HepG2 (cell line): ENCODE data around the gene MAP3K8. TPM values are rescaled to one million over a fixed set of nuclear protein-coding genes. Genes with fewer than 3 reads are reported as not detected.

Experiments used
- NONO ChIP-seq, 2 experiments: fragments of 450-650 bp in 1 of 2; sonication (generic) in 1 of 2; formaldehyde crosslinking in 1 of 2; IDR thresholded peaks in 1 of 2; conservative IDR thresholded peaks in 1 of 2; 2 replicates each; pipeline versions ENCODE4 v1.6.1 to v1.8.0; 2017 to 2022; ENCODE audit warnings: mild to moderate bottlenecking in 1 of 2, missing genetic modification reagents in 1 of 2, moderate library complexity in 1 of 2
- NR2F1 ChIP-seq, 2 experiments: fragments of 450-650 bp in 1 of 2; formaldehyde crosslinking in 1 of 2; IDR thresholded peaks; 2 replicates each; pipeline versions ENCODE4 v1.5.0 to v1.6.1; 2016 to 2020; ENCODE audit warnings: mild to moderate bottlenecking in 1 of 2, missing compliant biosample characterization in 1 of 2, missing genetic modification reagents in 1 of 2, moderate library complexity in 1 of 2
- SAP130 ChIP-seq: IDR thresholded peaks from 2 replicates; pipeline ENCODE4 v1.6.1; 2016; ENCODE audit warnings: low read depth
- SUZ12 ChIP-seq: fragments of 150-350 bp; IDR thresholded peaks from 2 replicates; pipeline ENCODE4 v1.6.1; 2014; ENCODE audit warnings: low read depth, low read length
- ZNF121 ChIP-seq: sonication (generic); formaldehyde crosslinking; IDR thresholded peaks from 2 replicates; pipeline ENCODE4 v1.5.0; 2020; ENCODE audit warnings: mild to moderate bottlenecking, missing genetic modification reagents
- ZNF225 ChIP-seq: sonication (generic); formaldehyde crosslinking; IDR thresholded peaks from 2 replicates; pipeline ENCODE4 v1.4.0; 2020; ENCODE audit warnings: mild to moderate bottlenecking, missing genetic modification reagents
- ZNF331 ChIP-seq: sonication (generic); formaldehyde crosslinking; IDR thresholded peaks from 2 replicates; pipeline ENCODE4 v1.4.0; 2020; ENCODE audit warnings: missing genetic modification reagents
- ZNF616 ChIP-seq: sonication (generic); formaldehyde crosslinking; IDR thresholded peaks from 2 replicates; pipeline ENCODE4 v1.5.0; 2020; ENCODE audit warnings: low read depth, mild to moderate bottlenecking, missing genetic modification reagents
- ZNF768 ChIP-seq: sonication (generic); formaldehyde crosslinking; IDR thresholded peaks from 2 replicates; pipeline ENCODE4 v1.4.0; 2020; ENCODE audit warnings: missing genetic modification reagents
- polyA plus RNA-seq, 8 experiments: library from polyadenylated mRNA; depleted of rRNA in 3 of 8; stranded (reverse) in 7 of 8; unstranded in 1 of 8; fragments of >200 nt; fragmentation: Illumina TruSeq in 4 of 8; extraction: Trizol in 4 of 8; gene quantifications; 2 replicates each; pipeline versions ENCODE4 v1.2.1 to v1.2.3, GENCODE V29; 2011 to 2016; ENCODE audit warnings: low read depth in 4 of 8, missing spikeins in 1 of 8, mixed read lengths in 1 of 8; ENCODE audit not compliant: insufficient read depth in 1 of 8
- total RNA-seq, 5 experiments: library from RNA; depleted of rRNA; stranded (reverse); fragments of >200 nt; fragmentation: Illumina TruSeq; extraction: Trizol; gene quantifications; 2 replicates each; pipeline ENCODE4 v1.2.3, GENCODE V29; 2016; ENCODE audit warnings: low read depth in 1 of 5
- TF ChIP-seq, protein P1 (sequence below): sonication (generic); formaldehyde crosslinking; IDR thresholded peaks from 2 replicates; pipeline ENCODE4 v1.5.0; 2020; ENCODE audit warnings: mild to moderate bottlenecking, missing genetic modification reagents, borderline replicate concordance
- TF ChIP-seq, protein P2 (sequence below): sonication (generic); formaldehyde crosslinking; IDR thresholded peaks from 2 replicates; pipeline ENCODE4 v1.5.0; 2020; ENCODE audit warnings: mild to moderate bottlenecking, missing genetic modification reagents, moderate library complexity
- TF ChIP-seq, protein P3 (sequence below): sonication (generic); formaldehyde crosslinking; IDR thresholded peaks from 2 replicates; pipeline ENCODE4 v1.9.0; 2022; ENCODE audit warnings: missing genetic modification reagents, mild to moderate bottlenecking, borderline replicate concordance
- TF ChIP-seq, protein P4 (sequence below): sonication (generic); formaldehyde crosslinking; IDR thresholded peaks from 2 replicates; pipeline ENCODE4 v1.5.0; 2020; ENCODE audit warnings: mild to moderate bottlenecking, missing genetic modification reagents, borderline replicate concordance
- TF ChIP-seq, protein P5 (sequence below): IDR thresholded peaks from 2 replicates; pipeline ENCODE4 v1.6.1; 2016

The MAP3K8 gene
- total and polyA plus RNA-seq, 2 of the 13 experiments (the other 11 are each of a cell fraction or from before 2014, with no cell fraction given): 19.3 to 37.9 TPM

DNA sequence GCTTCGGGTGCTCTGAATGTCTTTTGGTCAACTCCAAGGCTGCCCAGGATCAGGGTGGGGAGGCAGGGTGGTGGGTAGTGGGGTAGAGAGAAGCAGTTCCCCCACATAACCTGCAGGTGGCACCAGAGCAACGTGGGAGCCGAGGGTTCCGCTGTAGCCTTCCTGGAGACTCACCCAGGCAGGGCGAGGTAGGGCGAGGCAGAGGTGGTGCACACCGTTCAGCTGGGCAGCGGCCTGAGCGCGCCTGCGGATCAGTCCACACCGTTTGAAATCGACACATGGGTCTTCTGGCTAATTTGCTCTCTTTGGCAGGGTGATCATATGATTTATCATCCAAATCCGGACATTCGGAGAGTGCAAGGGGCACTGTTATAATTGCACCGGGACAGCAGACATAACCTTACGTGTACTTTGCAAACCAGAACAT is 41.4 kb upstream of the MAP3K8 start (continued):
- TF ChIP-seq, protein P1, sequence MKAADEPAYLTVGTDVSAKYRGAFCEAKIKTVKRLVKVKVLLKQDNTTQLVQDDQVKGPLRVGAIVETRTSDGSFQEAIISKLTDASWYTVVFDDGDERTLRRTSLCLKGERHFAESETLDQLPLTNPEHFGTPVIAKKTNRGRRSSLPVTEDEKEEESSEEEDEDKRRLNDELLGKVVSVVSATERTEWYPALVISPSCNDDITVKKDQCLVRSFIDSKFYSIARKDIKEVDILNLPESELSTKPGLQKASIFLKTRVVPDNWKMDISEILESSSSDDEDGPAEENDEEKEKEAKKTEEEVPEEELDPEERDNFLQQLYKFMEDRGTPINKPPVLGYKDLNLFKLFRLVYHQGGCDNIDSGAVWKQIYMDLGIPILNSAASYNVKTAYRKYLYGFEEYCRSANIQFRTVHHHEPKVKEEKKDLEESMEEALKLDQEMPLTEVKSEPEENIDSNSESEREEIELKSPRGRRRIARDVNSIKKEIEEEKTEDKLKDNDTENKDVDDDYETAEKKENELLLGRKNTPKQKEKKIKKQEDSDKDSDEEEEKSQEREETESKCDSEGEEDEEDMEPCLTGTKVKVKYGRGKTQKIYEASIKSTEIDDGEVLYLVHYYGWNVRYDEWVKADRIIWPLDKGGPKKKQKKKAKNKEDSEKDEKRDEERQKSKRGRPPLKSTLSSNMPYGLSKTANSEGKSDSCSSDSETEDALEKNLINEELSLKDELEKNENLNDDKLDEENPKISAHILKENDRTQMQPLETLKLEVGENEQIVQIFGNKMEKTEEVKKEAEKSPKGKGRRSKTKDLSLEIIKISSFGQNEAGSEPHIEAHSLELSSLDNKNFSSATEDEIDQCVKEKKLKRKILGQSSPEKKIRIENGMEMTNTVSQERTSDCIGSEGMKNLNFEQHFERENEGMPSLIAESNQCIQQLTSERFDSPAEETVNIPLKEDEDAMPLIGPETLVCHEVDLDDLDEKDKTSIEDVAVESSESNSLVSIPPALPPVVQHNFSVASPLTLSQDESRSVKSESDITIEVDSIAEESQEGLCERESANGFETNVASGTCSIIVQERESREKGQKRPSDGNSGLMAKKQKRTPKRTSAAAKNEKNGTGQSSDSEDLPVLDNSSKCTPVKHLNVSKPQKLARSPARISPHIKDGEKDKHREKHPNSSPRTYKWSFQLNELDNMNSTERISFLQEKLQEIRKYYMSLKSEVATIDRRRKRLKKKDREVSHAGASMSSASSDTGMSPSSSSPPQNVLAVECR: 0 out of 2 replicates have a peak, but pooled peaks have one; percentile 19
- TF ChIP-seq ZNF331 (CRISPR knock-in tag) (0 out of 2 replicates have a peak, but pooled peaks have one; percentile 31), NR2F1 (CRISPR knock-in tag; IDR thresholded peaks at IDR 0.05) (no peak), ZNF121 (0 out of 2 replicates have a peak, but pooled peaks have one; percentile 15), ZNF768 (CRISPR knock-in tag) (peak; percentile 44; the same call in 1 of the 2 replicates), NONO (IDR thresholded peaks at IDR 0.05) (no peak), NONO (CRISPR knock-in tag; conservative IDR thresholded peaks at IDR 0.05) (0 out of 2 replicates have a peak, but pooled peaks have one; percentile 50), SAP130 (CRISPR knock-in tag) (peak; percentile 30; the same call in 1 of the 2 replicates), SUZ12 (no peak), ZNF616 (no peak), ZNF225 (CRISPR knock-in tag) (0 out of 2 replicates have a peak, but pooled peaks have one; percentile 33)
- TF ChIP-seq, protein P2, sequence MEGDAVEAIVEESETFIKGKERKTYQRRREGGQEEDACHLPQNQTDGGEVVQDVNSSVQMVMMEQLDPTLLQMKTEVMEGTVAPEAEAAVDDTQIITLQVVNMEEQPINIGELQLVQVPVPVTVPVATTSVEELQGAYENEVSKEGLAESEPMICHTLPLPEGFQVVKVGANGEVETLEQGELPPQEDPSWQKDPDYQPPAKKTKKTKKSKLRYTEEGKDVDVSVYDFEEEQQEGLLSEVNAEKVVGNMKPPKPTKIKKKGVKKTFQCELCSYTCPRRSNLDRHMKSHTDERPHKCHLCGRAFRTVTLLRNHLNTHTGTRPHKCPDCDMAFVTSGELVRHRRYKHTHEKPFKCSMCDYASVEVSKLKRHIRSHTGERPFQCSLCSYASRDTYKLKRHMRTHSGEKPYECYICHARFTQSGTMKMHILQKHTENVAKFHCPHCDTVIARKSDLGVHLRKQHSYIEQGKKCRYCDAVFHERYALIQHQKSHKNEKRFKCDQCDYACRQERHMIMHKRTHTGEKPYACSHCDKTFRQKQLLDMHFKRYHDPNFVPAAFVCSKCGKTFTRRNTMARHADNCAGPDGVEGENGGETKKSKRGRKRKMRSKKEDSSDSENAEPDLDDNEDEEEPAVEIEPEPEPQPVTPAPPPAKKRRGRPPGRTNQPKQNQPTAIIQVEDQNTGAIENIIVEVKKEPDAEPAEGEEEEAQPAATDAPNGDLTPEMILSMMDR (CRISPR knock-in tag): peak; percentile 98
- TF ChIP-seq, protein P3, sequence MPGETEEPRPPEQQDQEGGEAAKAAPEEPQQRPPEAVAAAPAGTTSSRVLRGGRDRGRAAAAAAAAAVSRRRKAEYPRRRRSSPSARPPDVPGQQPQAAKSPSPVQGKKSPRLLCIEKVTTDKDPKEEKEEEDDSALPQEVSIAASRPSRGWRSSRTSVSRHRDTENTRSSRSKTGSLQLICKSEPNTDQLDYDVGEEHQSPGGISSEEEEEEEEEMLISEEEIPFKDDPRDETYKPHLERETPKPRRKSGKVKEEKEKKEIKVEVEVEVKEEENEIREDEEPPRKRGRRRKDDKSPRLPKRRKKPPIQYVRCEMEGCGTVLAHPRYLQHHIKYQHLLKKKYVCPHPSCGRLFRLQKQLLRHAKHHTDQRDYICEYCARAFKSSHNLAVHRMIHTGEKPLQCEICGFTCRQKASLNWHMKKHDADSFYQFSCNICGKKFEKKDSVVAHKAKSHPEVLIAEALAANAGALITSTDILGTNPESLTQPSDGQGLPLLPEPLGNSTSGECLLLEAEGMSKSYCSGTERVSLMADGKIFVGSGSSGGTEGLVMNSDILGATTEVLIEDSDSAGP: peak; percentile 42; the same call in 1 of the 2 replicates
- TF ChIP-seq, protein P4, sequence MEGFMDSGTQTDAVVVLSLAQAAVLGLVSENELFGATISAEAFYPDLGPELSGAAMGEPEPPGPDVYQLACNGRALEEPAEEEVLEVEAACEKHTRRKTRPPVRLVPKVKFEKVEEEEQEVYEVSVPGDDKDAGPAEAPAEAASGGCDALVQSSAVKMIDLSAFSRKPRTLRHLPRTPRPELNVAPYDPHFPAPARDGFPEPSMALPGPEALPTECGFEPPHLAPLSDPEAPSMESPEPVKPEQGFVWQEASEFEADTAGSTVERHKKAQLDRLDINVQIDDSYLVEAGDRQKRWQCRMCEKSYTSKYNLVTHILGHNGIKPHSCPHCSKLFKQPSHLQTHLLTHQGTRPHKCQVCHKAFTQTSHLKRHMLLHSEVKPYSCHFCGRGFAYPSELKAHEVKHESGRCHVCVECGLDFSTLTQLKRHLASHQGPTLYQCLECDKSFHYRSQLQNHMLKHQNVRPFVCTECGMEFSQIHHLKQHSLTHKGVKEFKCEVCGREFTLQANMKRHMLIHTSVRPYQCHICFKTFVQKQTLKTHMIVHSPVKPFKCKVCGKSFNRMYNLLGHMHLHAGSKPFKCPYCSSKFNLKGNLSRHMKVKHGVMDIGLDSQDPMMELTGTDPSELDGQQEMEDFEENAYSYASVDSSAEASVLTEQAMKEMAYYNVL (CRISPR knock-in tag): peak; percentile 48; the same call in 1 of the 2 replicates
- TF ChIP-seq, protein P5, sequence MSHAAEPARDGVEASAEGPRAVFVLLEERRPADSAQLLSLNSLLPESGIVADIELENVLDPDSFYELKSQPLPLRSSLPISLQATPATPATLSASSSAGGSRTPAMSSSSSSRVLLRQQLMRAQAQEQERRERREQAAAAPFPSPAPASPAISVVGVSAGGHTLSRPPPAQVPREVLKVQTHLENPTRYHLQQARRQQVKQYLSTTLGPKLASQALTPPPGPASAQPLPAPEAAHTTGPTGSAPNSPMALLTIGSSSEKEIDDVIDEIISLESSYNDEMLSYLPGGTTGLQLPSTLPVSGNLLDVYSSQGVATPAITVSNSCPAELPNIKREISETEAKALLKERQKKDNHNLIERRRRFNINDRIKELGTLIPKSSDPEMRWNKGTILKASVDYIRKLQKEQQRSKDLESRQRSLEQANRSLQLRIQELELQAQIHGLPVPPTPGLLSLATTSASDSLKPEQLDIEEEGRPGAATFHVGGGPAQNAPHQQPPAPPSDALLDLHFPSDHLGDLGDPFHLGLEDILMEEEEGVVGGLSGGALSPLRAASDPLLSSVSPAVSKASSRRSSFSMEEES (CRISPR knock-in tag): 0 out of 2 replicates have a peak, but pooled peaks have one; percentile 21
